H1 (cell line): ENCODE measurements around the gene BCAS3.

Experiments used
- BRCA1 ChIP-seq: IDR thresholded peaks from 2 replicates; pipeline ENCODE4 v1.6.1; 2012; ENCODE audit warnings: low read depth, low read length, improper control_type of control experiment
- CHD2 ChIP-seq: IDR thresholded peaks from 2 replicates; pipeline ENCODE4 v1.6.1; 2012; ENCODE audit warnings: low read length, improper control_type of control experiment
- EGR1 ChIP-seq: IDR thresholded peaks from 2 replicates; pipeline ENCODE4 v1.6.1; 2011; ENCODE audit warnings: low read depth, low read length, borderline replicate concordance
- EP300 ChIP-seq, 2 experiments: IDR thresholded peaks; 1 replicate in 1 of 2; 2 replicates in 1 of 2; pipeline ENCODE4 v1.6.1; 2011 to 2012; ENCODE audit warnings: low read depth in 2 of 2, low read length in 2 of 2, mild to moderate bottlenecking in 2 of 2, borderline replicate concordance in 1 of 2, inconsistent platforms in 1 of 2, moderate library complexity in 1 of 2
- KDM4A ChIP-seq: IDR thresholded peaks from one replicate; pipeline ENCODE4 v1.7.1; 2012; ENCODE audit warnings: low read depth, mild to moderate bottlenecking, moderate library complexity, low read length, inconsistent platforms; ENCODE audit not compliant: severe bottlenecking
- POLR2A ChIP-seq, 2 experiments: IDR thresholded peaks; 1 replicate in 1 of 2; 2 replicates in 1 of 2; pipeline ENCODE4 v1.6.1; 2011; ENCODE audit warnings: low read depth in 2 of 2, low read length in 2 of 2, mild to moderate bottlenecking in 2 of 2; ENCODE audit errors: control extremely low read depth in 1 of 2
- RBBP5 ChIP-seq: IDR thresholded peaks from 2 replicates; pipeline ENCODE4 v1.7.1; 2012; ENCODE audit warnings: low read depth, mild to moderate bottlenecking, inconsistent platforms, low read length, moderate library complexity, borderline replicate concordance
- RFX5 ChIP-seq: IDR thresholded peaks from 2 replicates; pipeline ENCODE4 v1.6.1; 2011; ENCODE audit warnings: low read depth, low read length, improper control_type of control experiment, borderline replicate concordance
- SP4 ChIP-seq: IDR thresholded peaks from 2 replicates; pipeline ENCODE4 v1.6.1; 2012; ENCODE audit warnings: low read length, inconsistent platforms
- TF ChIP-seq, protein P1 (sequence below), 3 experiments: IDR thresholded peaks; 1 replicate in 2 of 3; 2 replicates in 1 of 3; pipeline versions ENCODE4 v1.5.1 to v1.6.1; 2011; ENCODE audit warnings: low read length in 3 of 3, mild to moderate bottlenecking in 3 of 3, inconsistent platforms in 2 of 3, low read depth in 1 of 3, moderate library complexity in 1 of 3; ENCODE audit not compliant: insufficient read depth in 1 of 3; ENCODE audit errors: control extremely low read depth in 1 of 3

- TF ChIP-seq EP300 (IDR thresholded peaks at IDR 0.05; ENCODE audit: borderline replicate concordance in 1 of 2, low read depth in 2 of 2, low read length in 2 of 2) (no peak), POLR2A (IDR thresholded peaks at IDR 0.05; ENCODE audit: control extremely low read depth in 1 of 2, low read depth in 2 of 2, low read length in 2 of 2) (no peak), RFX5 (no peak), BRCA1 (no peak), KDM4A (no peak), EGR1 (no peak), CHD2 (no peak), SP4 (no peak), RBBP5 (no peak)
- TF ChIP-seq, protein P1, sequence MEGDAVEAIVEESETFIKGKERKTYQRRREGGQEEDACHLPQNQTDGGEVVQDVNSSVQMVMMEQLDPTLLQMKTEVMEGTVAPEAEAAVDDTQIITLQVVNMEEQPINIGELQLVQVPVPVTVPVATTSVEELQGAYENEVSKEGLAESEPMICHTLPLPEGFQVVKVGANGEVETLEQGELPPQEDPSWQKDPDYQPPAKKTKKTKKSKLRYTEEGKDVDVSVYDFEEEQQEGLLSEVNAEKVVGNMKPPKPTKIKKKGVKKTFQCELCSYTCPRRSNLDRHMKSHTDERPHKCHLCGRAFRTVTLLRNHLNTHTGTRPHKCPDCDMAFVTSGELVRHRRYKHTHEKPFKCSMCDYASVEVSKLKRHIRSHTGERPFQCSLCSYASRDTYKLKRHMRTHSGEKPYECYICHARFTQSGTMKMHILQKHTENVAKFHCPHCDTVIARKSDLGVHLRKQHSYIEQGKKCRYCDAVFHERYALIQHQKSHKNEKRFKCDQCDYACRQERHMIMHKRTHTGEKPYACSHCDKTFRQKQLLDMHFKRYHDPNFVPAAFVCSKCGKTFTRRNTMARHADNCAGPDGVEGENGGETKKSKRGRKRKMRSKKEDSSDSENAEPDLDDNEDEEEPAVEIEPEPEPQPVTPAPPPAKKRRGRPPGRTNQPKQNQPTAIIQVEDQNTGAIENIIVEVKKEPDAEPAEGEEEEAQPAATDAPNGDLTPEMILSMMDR (IDR thresholded peaks at IDR 0.05; ENCODE audit: control extremely low read depth in 1 of 3, insufficient read depth in 1 of 3, low read depth in 1 of 3, low read length in 3 of 3) = no peak
These were observed 737.9 kb downstream of the BCAS3 start for GRCh38 chr17:61415374-61416210.
